ENCODE data around the gene ALMS1.
"Not testable (repeated sequence)": the region's sequence is repeated elsewhere in the genome, so short reads cannot be mapped to it uniquely, and the experiment has no call there.

The ALMS1 gene

GRCh38 chr2:73624625-73625024 is 239.0 kb downstream of the ALMS1 start:
- DNase-seq (ENCODE audit: low spot score), result not testable (repeated sequence)

- not testable (repeated sequence) for DNase-seq (ENCODE audit: low spot score)
Measured at GRCh38 chr2:73626237-73626636, 240.6 kb downstream of the ALMS1 start.

GRCh38 chr2:73628493-73628892 is 242.9 kb downstream of the ALMS1 start:
- not testable (repeated sequence) for DNase-seq (ENCODE audit: low spot score)

- DNase-seq (ENCODE audit: low spot score), result not testable (repeated sequence)
Measured at GRCh38 chr2:73630662-73631266, 245.1 kb downstream of the ALMS1 start.

- not testable (repeated sequence) for DNase-seq (ENCODE audit: low spot score)
Measured at GRCh38 chr2:73636977-73637376, 251.3 kb downstream of the ALMS1 start.

GRCh38 chr2:73638429-73638828 is 252.8 kb downstream of the ALMS1 start:
- DNase-seq (ENCODE audit: low spot score), result no peak

- peak; percentile 47 for DNase-seq (ENCODE audit: low spot score)
Measured at GRCh38 chr2:73640511-73640911, 254.9 kb downstream of the ALMS1 start.

- no peak for DNase-seq (ENCODE audit: low spot score)
Measured at GRCh38 chr2:73640946-73641766, 255.5 kb downstream of the ALMS1 start.

- DNase-seq (ENCODE audit: low spot score), result no peak
Measured at GRCh38 chr2:73641767-73642062, 256.1 kb downstream of the ALMS1 start.

GRCh38 chr2:73642338-73643018 is 256.8 kb downstream of the ALMS1 start, which contains the start of gene NAT8:
Gene NAT8 (minus strand): TSS chr2:73642422. CDS start chr2:73641628, 794 bp downstream.
- DNase-seq (ENCODE audit: low spot score), result peak; percentile 61

GRCh38 chr2:73647690-73648089 is 262.1 kb downstream of the ALMS1 start:
- DNase-seq (ENCODE audit: low spot score), result not testable (repeated sequence)

GRCh38 chr2:73651591-73652230 is 266.1 kb downstream of the ALMS1 start:
- no peak for DNase-seq (ENCODE audit: low spot score)

GRCh38 chr2:73652348-73652747 is 266.7 kb downstream of the ALMS1 start:
- no peak for DNase-seq (ENCODE audit: low spot score)

GRCh38 chr2:73654175-73654574 is 268.5 kb downstream of the ALMS1 start:
- DNase-seq (ENCODE audit: low spot score), result no peak
